K562 treated with DMSO at 1 percent for 4 hours (cell line): ENCODE results near the gene OR7A5. TPM values are rescaled to one million over a fixed set of nuclear protein-coding genes. Genes with fewer than 3 reads are reported as not detected.

Source experiments
- total RNA-seq: library from RNA; unstranded; fragments of 300-600 nt; gene quantifications from 2 replicates; pipeline ENCODE4 v1.2.3, GENCODE V29; 2022; ENCODE audit not compliant: insufficient read depth

Gene OR7A5
- not detected in 2 replicates for total RNA-seq

GRCh38 chr19:14835011-14835410, at the start of gene OR7A5, which contains the start of gene OR7C1:
Gene OR7A5, minus strand, starts transcription at chr19:14835185. Its CDS starts 6,944 bp downstream, at chr19:14828241.
Gene OR7C1, minus strand, starts transcription at chr19:14835185. Its CDS starts 35,049 bp downstream, at chr19:14800136.

GRCh38 chr19:14848822-14849221, 13.8 kb upstream of the OR7A5 start, which contains the start of gene OR7A10:
Gene OR7A10, minus strand, starts transcription at chr19:14848922. Its CDS starts 7,045 bp downstream, at chr19:14841877.

GRCh38 chr19:14778110-14778845, 56.7 kb downstream of the OR7A5 start, which contains the start of gene ADGRE2:
Gene ADGRE2, minus strand, starts transcription at chr19:14778560. Its CDS starts 1,804 bp downstream, at chr19:14776756.

Other genes with a start within 250 kb of the OR7A5 start
- not detected in 2 replicates for gene ADGRE3, start 160.3 kb downstream of the OR7A5 start, total RNA-seq
- gene ZNF333, start 145.1 kb downstream of the OR7A5 start, total RNA-seq = 5.0 and 7.8 TPM in 2 replicates
- gene ADGRE2, start 56.6 kb downstream of the OR7A5 start, total RNA-seq = 8.9 and 13.3 TPM in 2 replicates
- 0.16 TPM in 1 of 2 replicates, not detected in the other for gene OR7C1, start within 50 bp of the OR7A5 start, total RNA-seq
- not detected in 2 replicates for gene OR7A10, start 13.7 kb upstream of the OR7A5 start, total RNA-seq
- not detected in 2 replicates for gene OR7A17, start 50.9 kb upstream of the OR7A5 start, total RNA-seq
- gene OR7C2, start 106.3 kb upstream of the OR7A5 start, total RNA-seq = not detected in 2 replicates
- not detected in 2 replicates for gene SLC1A6, start 144.7 kb upstream of the OR7A5 start, total RNA-seq
- not detected in 2 replicates for gene CASP14, start 214.3 kb upstream of the OR7A5 start, total RNA-seq
- gene OR1I1, start 247.0 kb upstream of the OR7A5 start, total RNA-seq = not detected in 2 replicates